Activated CD4-positive, alpha-beta T cell treated with anti-CD3 and anti-CD28 coated beads, Interleukin-2, amount 50 U/mL, for 1 hour (primary cell): Measurements from ENCODE around the gene CMYA5.
"Not testable (repeated sequence)": the region's sequence is repeated elsewhere in the genome, so short reads cannot be mapped to it uniquely, and the experiment has no call there.

ENCODE experiments used
- DNase-seq: peaks from one replicate; pipeline ENCODE4 v3.0.0-alpha.2; 2020

CMYA5 gene

DNA sequence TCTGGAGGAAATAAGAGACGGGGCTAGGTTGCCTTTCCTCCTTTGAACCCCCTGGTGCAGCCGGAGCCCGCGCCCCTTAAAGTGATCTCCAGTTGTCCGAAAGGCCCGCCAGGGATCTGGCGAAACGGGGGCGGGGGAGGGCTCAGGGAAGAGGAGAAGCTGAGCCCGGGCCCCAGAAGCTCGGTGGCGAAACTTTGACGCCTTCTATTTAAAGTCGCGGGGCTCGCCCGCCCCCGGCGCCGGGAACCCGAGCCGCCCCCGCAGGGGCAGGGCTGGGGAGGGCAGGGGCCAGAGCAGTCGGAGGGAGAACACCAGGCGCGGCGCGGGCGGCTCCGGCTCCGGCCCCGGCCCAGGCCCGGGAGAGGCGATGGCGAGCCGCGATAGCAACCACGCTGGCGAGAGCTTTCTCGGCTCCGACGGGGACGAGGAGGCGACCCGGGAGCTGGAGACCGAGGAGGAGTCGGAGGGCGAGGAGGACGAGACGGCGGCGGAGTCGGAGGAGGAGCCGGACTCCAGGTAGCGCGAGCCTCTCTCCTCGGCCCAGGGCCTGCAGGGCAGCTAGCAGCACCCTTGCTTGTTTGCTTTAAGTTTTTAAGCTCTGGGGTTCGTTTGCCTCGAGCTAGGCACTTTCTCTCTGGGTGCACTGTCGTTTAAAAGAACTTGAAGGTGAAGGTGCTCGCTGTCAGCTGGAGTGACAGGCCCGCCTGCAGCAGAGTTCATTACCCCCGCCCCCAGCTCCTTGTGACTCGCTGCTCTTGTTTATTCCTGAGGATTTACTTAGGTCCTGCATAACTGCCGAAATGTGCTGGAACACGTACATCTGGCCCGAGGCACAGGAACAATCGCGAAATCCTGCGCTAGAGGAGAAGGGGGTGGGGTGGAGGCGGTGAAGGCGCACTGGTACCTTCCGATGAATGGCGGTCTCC, at the start of gene CMYA5:
CMYA5 (plus strand) TSS at position 296 of the 926 bp plus-strand sequence; CDS start at position 368, 72 bp downstream.
- DNase-seq: no peak

DNA sequence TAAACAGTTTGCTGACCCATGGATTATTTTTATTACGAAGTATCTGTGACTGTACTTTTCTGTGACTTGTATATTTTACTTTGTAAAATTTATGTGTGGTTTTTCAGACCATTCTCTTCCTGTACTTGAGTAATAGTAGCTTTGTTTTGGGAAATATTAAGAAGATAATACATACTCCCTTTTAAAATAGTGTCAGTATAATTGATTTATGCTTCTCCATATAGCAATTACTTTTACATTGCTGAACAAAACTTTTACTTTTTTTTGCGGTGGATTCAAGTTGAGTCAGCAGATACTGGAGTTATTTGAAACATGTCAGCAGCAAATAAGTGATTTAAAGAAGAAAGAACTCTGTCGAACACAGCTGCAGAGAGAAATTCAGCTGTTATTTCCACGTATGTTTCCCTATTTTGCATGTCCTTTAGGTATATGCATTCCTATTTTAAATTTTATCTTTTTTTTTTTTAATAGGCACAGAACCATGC, 49.0 kb upstream of the CMYA5 start:
- no peak for DNase-seq

DNA sequence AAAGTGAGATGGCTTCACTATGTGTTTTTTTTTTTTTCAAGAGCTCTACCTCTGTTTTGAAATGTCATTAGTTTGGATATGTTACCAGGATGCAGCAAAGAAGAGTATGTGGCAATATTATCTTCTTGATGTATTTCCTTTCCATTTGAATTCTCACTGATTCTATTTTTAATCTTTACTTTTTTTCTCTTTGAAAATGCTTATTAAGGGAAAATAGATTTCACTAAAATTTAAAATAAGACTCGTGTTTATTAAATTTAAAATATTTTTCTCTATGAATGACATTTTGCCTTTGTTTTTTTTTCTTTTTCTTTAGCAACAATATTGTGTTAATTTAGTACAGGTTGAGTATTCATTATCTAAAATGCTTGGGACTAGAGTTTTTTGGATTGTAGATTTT, 48.2 kb upstream of the CMYA5 start:
- no peak for DNase-seq

DNA sequence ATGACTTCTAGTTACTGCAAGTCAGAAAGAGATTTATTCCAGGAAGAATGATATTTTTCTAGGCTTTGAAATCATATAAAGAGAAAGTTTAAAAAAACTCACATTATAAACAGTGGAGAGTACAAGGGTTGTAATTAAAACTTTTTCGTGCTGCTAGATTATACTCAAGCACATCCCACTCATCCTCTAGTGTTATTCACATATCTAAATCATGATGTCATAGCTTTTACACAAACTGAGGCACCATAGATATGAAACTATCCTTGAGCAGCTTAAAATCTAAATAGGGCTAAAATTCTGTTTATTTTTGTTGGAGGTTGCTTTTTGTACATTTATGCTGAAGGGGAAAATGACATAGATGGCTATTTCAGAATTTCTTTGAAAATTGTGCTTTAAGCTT, 47.4 kb upstream of the CMYA5 start:
- DNase-seq: no peak

DNA sequence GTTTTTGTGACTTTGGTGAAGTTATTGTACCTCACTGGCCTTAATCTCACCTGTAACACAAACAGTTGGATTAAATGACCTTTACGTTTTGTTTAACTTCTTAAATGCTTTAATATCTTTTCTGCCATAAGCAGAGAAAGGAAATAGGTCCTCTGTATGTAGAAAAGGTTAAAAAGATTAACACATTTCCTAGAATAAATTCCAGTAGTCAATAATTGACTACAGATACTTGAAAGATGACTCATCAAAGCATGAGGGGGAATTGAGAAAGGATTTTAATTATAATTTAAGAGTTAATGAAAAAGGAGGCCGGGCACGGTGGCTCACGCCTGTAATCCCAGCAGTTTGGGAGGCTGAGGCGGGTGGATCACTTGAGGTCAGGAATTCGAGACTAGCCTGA, 35.8 kb upstream of the CMYA5 start:
- no peak for DNase-seq

DNA sequence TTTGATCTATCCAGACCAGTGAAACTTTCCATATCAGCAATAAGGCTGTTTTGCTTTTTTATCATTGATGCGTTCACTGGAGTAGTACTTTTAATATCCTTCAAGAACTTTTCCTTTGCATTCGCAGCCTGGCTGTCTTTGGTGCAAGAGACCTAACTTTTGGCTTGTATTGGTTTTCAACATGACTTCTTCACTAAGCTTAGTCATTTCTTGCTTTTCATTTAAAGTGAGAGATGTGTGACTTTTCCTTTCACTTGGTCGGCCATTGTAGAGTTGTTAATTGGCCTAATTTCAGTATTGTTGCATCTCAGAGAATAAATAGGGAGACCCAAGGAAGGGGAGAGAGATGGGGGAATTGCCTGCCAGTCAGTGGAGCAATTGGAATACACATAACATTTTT, 26.4 kb upstream of the CMYA5 start:
- no peak for DNase-seq

DNA sequence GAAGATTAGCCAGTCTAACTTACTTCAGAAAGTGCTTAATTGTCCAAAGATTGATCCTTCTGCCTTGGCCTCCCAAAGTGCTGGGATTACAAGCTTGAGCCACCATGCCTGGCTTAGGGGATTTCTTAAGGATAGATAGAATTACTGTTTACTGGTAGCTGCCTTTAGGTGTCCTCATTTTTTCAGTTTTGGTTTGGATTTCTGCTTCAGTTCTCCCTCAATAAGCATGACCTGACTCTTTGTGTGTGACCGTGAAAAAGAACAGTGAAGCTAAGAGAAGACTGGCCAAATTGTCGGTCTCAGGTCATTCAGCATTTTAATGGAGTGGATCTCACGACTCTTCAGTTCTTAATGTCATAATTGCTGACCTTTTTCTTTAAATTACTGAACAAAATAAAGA, 22.9 kb upstream of the CMYA5 start:
- DNase-seq: no peak

DNA sequence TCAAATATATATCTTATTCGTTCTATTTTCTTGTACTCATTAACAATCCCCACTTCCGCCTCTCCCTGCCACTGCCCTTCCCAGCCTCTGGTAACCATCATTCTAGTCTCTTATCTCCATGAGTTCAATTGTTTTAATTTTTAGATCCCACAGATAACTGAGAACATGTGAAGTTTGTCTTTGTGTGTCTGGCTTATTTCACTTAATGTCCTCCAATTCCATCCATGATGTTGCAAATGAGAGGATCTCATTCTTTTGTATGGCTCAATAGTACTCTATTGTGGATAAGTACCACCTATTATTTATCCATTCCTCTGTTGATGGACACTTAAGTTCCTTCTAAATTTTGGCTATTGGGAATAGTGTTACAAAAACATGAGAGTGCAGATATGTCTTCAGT, 17.2 kb upstream of the CMYA5 start:
- DNase-seq: no peak

DNA sequence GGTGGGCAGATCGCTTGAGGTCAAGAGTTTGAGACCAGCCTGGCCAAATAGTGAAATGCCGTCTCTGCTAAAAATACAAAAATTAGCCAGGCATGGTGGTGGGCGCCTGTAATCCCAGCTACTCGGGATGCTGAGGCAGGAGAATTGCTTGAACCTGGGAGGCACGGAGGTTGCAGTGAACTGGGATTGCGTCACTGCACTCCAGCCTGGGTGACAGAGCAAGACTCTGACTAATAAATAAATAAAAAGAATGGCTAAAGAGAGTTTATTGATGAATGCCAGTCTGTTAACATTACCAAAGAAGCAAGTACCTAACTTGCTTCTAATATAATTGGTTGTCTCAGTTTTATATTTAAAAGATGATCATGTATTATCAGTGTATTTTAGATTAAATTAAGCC, 13.3 kb upstream of the CMYA5 start:
- DNase-seq: not testable (repeated sequence)

DNA sequence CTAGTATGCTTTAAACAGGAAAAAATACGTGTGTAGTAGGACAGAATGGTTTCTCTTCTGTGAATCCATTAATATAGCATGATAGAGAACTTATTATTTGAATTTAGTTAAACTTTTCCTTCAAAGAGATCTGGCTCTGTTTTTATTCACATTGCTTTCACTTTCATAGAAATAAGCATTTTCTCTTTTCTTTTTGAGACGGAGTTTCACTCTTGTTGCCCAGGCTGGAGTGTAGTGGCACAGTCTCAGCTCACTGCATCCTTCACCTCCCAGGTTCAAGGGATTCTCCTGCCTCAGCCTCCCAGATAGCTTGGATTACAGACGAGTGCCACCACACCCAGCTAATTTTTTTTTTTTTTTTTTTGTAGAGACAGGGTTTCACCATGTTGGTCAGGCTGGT, 7.5 kb upstream of the CMYA5 start:
- DNase-seq: not testable (repeated sequence)

DNA sequence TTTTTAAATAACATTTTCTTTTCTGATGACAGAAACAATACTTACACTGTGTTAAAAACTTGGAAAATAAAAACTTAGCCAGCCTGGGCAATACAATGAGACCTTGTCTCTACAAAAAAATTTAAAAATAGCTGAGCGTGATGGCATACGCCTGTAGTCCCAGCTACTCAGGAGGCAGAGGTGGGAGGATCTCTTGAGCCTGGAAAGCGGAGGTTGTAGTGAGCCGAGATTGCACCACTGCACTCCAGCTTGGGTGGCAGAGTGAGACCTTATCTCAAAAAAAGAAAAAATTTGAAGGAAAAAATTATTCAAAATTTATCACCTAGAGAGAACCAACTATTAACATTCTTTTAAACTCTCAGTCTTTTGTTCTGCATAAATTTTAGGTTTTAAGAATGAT, 4.9 kb upstream of the CMYA5 start:
- DNase-seq: no peak

DNA sequence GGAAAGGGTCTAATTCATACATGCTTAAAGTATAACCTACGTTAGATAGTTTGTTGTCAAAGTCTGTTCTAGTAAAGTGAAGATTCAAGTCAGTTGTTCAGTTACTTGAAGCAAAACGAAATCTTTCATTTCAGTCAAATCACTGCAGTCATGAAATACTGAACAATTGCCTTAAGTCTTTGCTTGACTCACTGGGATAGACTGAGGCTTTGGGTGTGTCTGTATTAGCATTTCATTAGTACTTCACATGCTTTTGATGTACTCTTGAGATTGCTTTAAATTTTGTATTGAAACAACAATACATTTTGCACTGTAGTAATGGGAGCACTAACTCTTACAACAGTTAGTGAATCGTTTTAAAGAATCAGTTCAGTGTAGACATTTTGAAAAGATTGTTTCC, 4.0 kb upstream of the CMYA5 start:
- DNase-seq: no peak

DNA sequence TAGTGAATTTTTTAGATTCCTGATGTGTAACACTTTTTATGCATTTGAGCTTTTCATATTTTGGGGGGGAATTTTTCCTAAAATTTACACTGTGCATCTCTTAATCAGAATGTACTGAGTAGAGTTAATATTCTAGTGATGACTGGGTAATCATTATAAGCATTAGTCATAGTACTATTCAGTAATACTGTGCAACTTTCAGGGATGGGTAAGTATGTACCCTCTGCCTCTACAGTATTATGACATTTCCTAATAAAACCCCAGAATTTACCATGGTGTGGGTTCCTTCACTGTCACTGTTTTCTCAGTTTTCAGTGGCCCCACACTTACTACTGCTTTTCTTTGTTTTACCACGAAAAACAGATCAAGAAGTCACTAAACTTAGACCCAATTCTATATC, 2.8 kb upstream of the CMYA5 start:
- no peak for DNase-seq

DNA sequence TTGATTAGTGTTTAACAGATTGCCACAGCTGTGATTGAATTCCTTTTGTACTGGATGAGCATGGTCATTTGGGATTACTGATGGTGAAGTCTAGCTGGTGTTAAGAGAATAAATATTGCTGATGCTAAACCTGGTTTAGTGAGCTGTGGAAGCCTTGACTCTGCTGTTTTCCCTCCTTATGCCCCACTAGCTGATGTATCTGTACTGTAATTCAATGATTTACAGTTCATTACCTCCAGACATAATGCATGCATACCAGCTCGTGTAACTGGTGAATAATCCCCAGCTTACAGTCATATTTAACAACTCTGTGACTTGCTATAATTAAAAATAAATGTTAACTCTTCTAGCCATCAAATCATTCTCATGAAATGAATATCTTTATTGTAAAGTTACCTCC, 1.7 kb upstream of the CMYA5 start:
- DNase-seq: no peak

DNA sequence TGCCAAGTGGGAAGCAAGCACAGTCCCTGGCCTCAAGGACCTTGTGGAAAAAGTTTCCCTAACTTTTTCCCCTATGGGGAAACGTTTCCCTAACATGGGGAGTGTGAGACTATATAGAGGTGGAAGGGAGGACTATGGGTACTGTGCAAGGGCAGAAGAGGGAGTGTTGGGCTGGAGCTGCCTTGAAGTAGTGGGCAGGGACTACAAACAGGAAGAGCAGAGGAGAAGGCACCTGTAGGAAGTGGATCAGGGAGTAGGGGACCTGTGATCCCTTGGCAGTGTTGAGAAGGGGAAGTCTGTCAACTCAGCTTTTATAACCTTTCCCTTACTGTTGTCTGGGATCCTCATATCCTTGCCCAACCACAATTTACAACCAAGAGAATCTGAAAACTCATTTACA, 1.4 kb downstream of the CMYA5 start:
- DNase-seq: no peak

DNA sequence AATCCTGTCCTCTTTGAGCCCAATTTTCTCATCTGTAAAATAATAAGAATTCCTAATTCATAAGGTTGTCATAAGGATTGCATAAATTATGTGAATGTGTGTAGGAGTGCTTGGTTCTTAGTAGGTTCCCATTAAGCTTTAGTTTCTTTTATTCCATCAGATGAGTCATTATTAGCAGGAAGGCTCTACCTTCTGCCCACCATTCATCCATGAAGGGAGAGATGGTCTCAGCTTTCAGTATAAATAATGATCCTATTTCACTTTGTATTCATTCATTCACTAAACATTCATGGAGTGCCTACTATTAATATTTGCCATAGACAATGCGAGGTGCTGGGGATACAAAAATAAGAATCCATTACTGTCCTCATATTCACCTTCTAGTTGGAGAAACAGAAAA, 3.0 kb downstream of the CMYA5 start:
- DNase-seq: no peak

DNA sequence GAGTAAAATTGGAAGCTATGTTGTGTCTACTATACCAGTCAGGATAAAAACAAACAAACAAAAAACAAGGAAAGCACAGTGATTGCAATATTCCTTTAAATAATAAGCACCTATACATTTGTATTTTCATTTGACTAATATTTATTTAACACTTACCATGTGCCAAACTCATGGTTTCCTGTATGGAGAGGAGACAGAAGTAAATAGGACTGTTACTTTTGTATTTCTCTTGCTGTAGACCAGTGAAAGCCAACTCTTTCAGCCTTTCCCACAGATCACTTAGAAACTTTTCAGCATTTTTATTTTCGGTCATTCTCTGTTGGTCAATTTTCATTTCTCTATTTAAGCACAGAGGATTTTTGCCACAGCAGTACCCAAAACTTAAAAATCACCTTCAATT, 4.5 kb downstream of the CMYA5 start:
- no peak for DNase-seq

DNA sequence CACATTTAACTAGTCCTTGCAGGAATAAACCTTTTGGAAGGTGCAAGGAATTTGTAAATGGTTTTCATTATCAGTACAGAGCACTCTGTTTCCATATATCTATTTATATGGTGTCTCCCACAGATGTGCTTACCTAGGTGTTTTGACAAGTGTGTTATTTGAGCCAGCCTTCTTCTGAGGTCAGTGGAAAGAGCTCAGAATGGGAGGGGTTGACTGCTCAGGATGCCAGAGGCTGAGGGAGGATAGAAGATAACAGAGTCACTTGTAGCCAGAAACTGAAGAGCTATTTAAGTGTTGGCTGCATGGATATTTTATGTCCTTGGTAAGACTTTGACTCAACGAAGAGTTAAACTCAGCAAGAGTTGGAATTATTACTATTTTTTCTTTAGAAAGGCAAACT, 5.0 kb downstream of the CMYA5 start:
- no peak for DNase-seq

DNA sequence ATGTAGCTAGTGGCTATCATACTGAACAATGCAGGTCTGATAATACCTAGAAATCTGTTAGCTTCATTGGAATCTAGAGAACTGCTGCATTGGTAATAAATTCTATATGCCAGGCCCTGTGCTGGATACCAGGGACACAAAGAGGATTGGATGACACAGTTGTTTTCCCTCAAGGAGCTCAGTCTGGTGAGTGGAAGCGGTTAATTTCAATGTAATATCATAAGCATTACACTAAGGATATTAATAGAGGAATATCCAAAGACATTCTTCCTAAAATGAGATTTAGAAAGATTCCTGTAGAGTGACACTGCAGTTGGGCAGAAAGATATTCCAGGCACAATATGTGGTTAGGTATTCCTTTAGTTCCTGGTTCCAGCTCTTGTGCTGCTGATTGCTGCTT, 5.9 kb downstream of the CMYA5 start:
- no peak for DNase-seq

DNA sequence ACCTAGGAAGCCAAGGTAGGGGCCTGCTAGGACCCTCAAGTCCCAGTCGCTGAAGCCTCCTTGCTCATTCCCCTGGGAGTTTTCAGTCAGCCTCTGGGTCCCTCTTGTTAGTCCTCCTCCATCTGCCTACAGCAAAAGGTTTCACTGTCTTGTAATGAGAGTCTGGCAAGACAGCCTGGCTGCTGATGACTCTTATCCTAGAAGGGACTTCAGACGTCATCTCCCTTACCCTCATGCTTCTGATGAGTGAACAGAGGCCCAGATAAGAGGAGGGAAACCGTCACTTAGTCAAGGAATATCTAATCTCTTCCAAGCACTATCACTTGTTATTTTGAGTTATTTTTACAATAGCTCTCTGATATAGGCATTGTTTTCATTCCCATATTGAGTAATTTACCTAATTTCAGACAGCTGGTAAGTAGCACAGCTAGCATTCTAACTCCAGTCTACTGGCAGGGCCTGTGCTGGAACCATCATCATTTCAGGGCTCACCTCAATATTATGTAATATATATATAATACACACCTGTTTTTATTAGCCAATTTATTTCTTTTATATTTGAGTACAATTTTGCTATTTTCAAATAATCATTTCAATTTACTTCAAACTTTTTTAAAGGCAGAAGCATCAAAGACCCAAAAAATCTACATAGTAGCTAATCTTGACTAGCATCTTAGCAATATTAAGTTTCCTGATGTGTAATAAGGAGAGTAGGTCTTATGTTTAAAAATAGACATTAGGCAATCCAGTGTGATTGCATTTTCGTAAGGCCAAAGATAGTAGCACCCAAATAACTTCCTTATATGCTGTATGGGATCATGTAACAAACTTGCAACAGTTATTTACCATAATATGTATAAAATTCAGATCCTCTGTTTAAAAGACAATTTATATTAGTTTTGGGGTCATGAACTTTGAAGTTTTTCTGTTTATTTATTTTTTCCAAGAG, 7.9 kb downstream of the CMYA5 start:
- DNase-seq: no peak

DNA sequence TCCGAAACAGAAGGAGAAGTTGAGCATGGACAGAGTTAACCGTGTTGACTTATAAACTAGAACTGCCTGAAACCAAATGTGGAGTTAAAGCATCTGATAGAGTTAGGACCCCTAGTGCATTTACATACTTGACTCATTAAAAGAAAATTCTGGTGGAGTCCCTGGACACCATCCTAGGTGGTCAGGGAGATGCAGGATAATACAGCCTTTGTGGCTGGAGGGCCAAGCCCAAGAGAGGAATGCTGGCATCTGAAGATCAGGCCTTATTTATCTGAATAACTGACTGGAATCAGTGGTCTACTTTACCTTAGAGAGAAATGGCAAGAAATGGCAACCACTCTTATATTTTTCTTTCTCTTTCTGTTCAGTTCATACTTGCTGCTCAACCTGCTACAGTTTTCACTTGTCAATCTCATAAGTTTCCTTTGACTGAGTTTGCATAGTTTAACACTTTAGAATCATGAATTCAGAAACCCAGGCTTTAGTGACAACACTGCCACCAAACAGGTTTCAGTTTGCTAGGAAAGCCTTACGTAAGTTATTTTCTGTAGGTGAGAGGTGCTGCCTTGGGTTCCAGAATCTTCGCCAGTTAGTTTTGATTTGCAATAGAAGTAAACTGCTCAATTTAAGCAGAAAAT, 10.2 kb downstream of the CMYA5 start:
- no peak for DNase-seq

DNA sequence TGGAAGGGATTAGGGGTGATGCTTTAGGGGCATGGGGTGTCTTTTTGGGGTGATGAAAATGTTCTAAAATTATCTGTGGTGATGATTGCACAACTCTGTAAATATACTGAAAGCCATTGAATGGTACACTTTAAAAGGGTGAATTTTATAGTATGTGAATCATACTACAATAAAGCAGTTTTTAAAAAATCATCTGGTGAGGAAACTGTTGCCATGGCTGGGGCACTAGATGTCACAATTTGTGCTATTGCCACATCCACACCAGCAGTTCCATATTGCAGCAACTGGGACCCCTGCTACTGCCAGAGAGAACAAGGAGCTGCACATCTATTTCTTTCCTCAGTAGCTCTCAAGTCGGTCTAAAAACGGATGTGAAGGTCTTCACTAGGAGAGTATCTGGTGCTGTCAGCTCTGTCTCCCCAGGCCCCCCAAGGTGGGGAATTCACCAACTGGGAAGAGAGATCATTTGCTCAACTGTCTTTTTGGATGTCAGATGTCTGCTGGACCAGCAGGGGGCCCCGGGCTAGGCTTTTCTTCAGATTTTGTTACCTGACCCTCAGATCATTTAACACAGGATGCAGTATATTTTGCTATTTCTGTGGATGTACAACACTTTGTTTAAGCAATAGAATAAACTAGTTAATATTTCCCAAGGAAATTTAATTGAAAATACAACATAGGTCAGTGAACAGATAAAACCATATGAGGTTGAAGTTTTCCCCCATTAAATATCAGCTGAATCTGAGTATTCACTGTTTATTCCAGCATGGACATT, 13.2 kb downstream of the CMYA5 start:
- DNase-seq: peak; percentile 33

DNA sequence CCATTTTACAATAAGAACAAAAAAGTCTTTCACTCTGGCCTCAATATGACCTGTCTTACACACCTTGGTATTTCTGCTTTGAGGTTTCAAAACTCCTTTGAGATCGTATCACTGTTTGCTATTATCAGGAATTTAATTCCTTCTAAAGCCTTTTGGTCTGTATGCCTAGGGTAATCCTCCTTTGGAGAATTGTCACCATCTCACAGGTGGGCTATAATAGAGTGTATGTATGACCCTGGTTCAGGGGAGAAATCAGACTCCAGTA, 13.7 kb downstream of the CMYA5 start:
- no peak for DNase-seq
